ENCODE data around the gene CCNB2.
A peak's percentile ranks its signal among the peaks of the same experiment; 100 is the strongest.
"Not testable (repeated sequence)": the region's sequence is repeated elsewhere in the genome, so short reads cannot be mapped to it uniquely, and the experiment has no call there.

The CCNB2 gene

DNA sequence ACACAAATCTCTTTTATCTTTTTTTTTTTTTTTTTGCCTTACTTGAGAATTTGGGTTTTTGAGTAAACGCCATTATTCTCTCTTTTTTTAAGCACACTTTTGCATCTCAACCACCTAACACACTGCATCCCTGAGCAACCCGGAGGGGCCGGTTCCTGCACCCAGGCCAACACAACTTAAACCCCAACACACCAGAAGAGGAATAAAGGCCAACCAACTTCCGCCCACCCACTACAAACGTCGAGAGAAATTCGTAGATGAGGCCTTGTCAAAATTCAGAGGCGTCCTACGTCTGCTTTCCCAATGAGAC is 389 bp upstream of the CCNB2 start:
- Histone ChIP-seq H3K4me1 (peaks cover 25% of the 10 kb centered on the region), H3K4me3 (peak overlapping the region; percentile 90), H3K4me2 (peak overlapping the region; percentile 79), H3K36me3 (peaks cover 36% of the 10 kb centered on the region), H4K20me1 (no peaks in the 10 kb centered on the region), H3K27me3 (no peaks in the 10 kb centered on the region), H3K9me3 (no peaks in the 10 kb centered on the region), H3K27ac (peak overlapping the region; percentile 91), H3K9ac (peak overlapping the region; percentile 92)
- TF ChIP-seq Cebpa-rat (IDR thresholded peaks at IDR 0.05), result no peak

DNA sequence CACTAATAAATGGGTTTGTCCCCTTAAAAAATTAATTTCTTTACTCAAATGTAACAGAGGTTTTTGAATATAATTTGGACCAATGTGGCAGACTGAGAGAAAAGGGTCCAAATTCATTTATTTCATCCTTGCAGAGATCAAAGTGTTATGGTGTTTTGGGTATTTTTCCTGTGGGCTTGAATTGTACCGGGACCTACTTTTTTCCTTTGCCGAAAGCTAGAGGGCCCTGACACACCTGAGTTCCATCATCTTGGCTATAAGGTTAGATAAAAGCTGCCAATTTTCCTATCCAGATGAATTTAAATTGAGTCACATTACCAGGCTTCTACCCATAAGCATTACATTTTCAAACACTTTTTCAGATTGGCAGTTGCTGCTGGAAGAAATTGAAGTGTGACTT is 908 bp downstream of the CCNB2 start:
- Histone ChIP-seq H4K20me1 (peaks cover under 1% of the 10 kb centered on the region; the same call in 1 of the 2 replicates), H3K27ac (peak overlapping the region; percentile 91), H3K9me3 (no peaks in the 10 kb centered on the region), H3K4me2 (peak overlapping the region; percentile 79), H3K27me3 (no peaks in the 10 kb centered on the region), H3K9ac (peak overlapping the region; percentile 92), H3K4me1 (peaks cover 25% of the 10 kb centered on the region), H3K4me3 (peak overlapping the region; percentile 90), H3K36me3 (peaks cover 40% of the 10 kb centered on the region)
- no peak for TF ChIP-seq Cebpa-rat (IDR thresholded peaks at IDR 0.05)

DNA sequence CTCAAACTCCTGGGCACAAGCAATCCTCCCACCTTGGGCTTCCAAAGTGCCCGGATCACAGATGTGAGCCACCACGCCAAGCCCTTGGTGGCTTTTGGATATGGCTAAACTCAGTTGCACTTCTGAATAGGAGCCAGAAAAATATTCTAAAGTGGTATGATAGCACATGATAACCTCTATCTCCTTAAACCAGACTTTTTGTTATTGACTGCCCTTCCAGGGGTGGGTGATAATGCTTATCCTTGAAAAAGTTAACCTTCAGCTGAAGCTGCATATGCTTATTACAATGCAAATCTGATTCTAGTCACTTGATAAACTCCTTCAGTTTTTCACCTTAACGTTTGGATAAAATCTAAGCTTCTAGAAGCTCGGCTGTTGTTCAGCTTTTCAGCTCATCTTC is 6.3 kb downstream of the CCNB2 start:
- Histone ChIP-seq H3K9me3 (no peaks in the 10 kb centered on the region), H4K20me1 (peaks cover 21% of the 10 kb centered on the region; the same call in 1 of the 2 replicates), H3K4me1 (peaks cover 10% of the 10 kb centered on the region), H3K4me3 (no peak overlapping the region), H3K4me2 (no peak overlapping the region), H3K9ac (no peak overlapping the region), H3K27ac (no peak overlapping the region), H3K36me3 (peaks cover 94% of the 10 kb centered on the region), H3K27me3 (no peaks in the 10 kb centered on the region)
- TF ChIP-seq Cebpa-rat (IDR thresholded peaks at IDR 0.05), result no peak

DNA sequence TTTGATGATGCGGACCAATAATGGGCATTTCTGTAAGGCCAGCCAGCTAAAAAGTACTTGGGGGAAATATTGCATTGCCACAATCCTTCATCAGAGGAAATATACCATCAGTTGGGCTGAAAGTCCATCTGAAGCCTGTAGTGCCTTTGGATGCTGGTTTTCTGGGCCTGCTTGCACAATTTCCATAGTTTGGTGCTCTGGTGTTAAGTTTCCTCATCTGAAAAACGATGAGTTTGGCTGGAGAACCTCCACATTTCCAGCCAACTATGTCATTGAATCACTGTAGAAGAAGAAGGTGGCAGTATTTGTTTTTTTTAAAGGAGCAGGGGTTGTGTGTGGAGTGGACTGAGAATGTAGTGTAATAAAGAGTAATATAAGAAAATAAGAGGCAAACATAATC is 10.1 kb downstream of the CCNB2 start:
- Histone ChIP-seq H3K4me3 (no peak overlapping the region), H3K27ac (no peak overlapping the region), H3K27me3 (no peaks in the 10 kb centered on the region), H3K4me1 (no peaks in the 10 kb centered on the region), H4K20me1 (peaks cover 21% of the 10 kb centered on the region; the same call in 1 of the 2 replicates), H3K9me3 (no peaks in the 10 kb centered on the region), H3K4me2 (no peak overlapping the region), H3K36me3 (peaks cover 99% of the 10 kb centered on the region), H3K9ac (no peak overlapping the region)
- TF ChIP-seq Cebpa-rat (IDR thresholded peaks at IDR 0.05), result no peak

DNA sequence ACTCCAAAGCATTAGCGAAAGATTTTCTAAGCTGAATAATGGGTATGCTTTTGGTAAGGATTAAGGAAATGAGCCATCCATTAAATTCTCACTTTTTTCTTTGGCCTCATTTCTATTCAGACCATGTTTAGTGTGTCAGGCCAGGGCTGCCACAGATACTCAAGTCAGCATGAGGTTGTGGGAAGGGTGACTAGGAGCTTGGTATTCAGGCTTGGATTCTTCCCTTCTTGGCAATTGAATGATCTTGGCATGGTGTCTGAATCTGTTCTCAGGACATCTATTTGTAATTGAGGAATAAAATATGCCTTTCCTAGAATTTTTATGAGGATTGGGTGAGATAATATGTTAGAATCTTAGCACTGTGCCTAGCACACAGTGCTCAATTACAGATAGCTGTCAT is 11.2 kb downstream of the CCNB2 start:
- Histone ChIP-seq H3K4me3 (no peak overlapping the region), H3K27ac (no peak overlapping the region), H3K9ac (no peak overlapping the region), H3K36me3 (peaks cover 99% of the 10 kb centered on the region), H4K20me1 (peaks cover 18% of the 10 kb centered on the region; the same call in 1 of the 2 replicates), H3K27me3 (no peaks in the 10 kb centered on the region), H3K4me2 (no peak overlapping the region), H3K9me3 (no peaks in the 10 kb centered on the region), H3K4me1 (no peaks in the 10 kb centered on the region)
- TF ChIP-seq Cebpa-rat (IDR thresholded peaks at IDR 0.05), result no peak

DNA sequence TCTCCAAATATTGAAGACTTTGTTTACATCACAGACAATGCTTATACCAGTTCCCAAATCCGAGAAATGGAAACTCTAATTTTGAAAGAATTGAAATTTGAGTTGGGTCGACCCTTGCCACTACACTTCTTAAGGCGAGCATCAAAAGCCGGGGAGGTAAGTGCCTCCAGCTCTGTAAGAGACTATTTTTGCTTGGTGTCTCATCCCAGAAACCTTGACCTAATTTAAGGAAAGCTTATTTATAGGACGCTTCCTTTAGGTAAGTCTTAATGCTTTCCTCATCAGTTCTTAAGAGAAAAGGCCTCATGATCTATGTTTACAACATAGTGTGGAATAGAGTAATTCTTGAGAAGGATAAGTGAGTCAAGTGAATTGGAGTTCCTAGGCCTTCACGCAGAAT is 11.8 kb downstream of the CCNB2 start:
- TF ChIP-seq Cebpa-rat (IDR thresholded peaks at IDR 0.05), result no peak
- H3K36me3 ChIP-seq, result peaks cover 99% of the 10 kb centered on the region

DNA sequence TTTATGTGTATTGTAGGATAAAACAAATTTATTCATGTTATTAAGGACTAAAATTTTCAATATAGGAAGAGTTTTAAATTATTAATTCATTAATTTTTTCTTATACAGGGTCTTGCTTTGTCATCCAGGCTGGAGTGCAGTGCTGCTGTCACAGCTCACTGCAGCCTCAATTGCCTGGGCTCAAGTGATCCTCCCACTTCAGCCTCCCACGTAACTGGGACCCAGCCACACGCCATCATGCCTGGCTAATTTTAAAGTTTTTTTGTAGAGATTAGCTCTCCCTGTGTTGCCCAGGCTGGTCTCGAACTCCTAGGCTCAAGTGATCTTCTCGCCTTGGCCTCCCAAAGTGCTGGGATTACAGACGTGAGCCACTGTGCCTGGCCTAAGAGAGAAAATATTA is 14.7 kb downstream of the CCNB2 start:
- TF ChIP-seq Cebpa-rat (IDR thresholded peaks at IDR 0.05), result no peak
- H3K4me2 ChIP-seq, result no peak overlapping the region
- 0 out of 2 replicates have a peak, but pooled peaks cover 16% of the 10 kb centered on the region for H4K20me1 ChIP-seq
- 0 out of 2 replicates have a peak, but pooled peaks cover under 1% of the 10 kb centered on the region for H3K9me3 ChIP-seq
- H3K36me3 ChIP-seq, result peaks cover 100% of the 10 kb centered on the region
- no peak overlapping the region for H3K9ac ChIP-seq
- H3K27ac ChIP-seq, result no peak overlapping the region
- no peak overlapping the region for H3K4me3 ChIP-seq
- H3K4me1 ChIP-seq, result no peaks in the 10 kb centered on the region
- no peaks in the 10 kb centered on the region for H3K27me3 ChIP-seq

More for the DNA sequence above, 11.8 kb downstream of the CCNB2 start:
- no peak overlapping the region for H3K4me3 ChIP-seq
- no peak overlapping the region for H3K4me2 ChIP-seq
- H3K4me1 ChIP-seq, result no peaks in the 10 kb centered on the region
- no peak overlapping the region for H3K27ac ChIP-seq
- no peak overlapping the region for H3K9ac ChIP-seq
- no peaks in the 10 kb centered on the region for H3K27me3 ChIP-seq
- no peaks in the 10 kb centered on the region for H3K9me3 ChIP-seq
- H4K20me1 ChIP-seq, result peaks cover 11% of the 10 kb centered on the region; the same call in 1 of the 2 replicates

DNA sequence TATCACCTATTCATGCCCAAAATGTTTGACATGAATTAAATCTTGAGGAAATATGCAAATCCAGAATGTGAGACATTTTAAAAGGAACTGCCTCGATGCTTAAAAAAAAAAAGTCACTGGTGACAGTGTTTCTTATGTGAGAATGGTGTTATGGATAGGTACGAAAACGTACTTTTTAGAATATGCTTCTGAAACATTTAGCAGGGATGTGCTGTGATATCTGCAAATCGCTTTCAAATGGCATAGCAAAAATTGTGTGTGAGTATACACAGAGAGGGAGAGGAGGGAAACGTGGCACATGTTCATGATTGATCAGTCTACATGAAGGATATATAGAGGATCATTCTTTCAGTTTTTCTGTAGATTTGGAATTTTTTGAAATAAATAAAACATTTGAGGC is 16.0 kb downstream of the CCNB2 start:
- H3K36me3 ChIP-seq, result peaks cover 100% of the 10 kb centered on the region

DNA sequence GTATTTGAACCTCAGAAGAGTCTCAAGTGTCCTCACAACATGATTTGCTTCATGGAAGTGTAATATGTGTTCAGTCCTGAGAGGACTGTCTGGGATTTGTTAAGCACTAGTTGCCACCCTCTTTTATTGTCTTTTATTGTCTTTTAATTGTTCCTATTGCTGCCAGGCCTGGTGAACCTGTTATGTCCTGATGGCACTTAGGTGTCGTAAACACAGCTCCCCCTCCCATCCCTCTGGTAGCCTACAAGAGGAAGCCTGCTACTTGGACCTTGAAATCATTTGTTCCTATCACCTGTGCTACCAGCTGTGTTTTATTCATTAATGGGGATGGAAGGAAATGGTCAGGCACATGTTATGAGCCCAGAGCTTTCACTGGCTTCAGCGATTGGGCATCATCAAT is 19.3 kb downstream of the CCNB2 start:
- Histone ChIP-seq H3K4me2 (no peak overlapping the region), H3K36me3 (peaks cover 100% of the 10 kb centered on the region), H3K4me1 (0 out of 2 replicates have a peak, but pooled peaks cover 7% of the 10 kb centered on the region), H3K9me3 (peaks cover 47% of the 10 kb centered on the region), H4K20me1 (0 out of 2 replicates have a peak, but pooled peaks cover 16% of the 10 kb centered on the region), H3K9ac (no peak overlapping the region), H3K4me3 (no peak overlapping the region), H3K27me3 (no peaks in the 10 kb centered on the region), H3K27ac (no peak overlapping the region)
- no peak for TF ChIP-seq Cebpa-rat (IDR thresholded peaks at IDR 0.05)

More for the DNA sequence above, 16.0 kb downstream of the CCNB2 start:
- H3K27ac ChIP-seq, result no peak overlapping the region
- no peak for TF ChIP-seq Cebpa-rat (IDR thresholded peaks at IDR 0.05)
- H3K4me2 ChIP-seq, result no peak overlapping the region
- H3K4me3 ChIP-seq, result no peak overlapping the region
- H3K27me3 ChIP-seq, result no peaks in the 10 kb centered on the region
- no peak overlapping the region for H3K9ac ChIP-seq
- H4K20me1 ChIP-seq, result 0 out of 2 replicates have a peak, but pooled peaks cover 16% of the 10 kb centered on the region
- peaks cover 13% of the 10 kb centered on the region for H3K9me3 ChIP-seq
- no peaks in the 10 kb centered on the region for H3K4me1 ChIP-seq

DNA sequence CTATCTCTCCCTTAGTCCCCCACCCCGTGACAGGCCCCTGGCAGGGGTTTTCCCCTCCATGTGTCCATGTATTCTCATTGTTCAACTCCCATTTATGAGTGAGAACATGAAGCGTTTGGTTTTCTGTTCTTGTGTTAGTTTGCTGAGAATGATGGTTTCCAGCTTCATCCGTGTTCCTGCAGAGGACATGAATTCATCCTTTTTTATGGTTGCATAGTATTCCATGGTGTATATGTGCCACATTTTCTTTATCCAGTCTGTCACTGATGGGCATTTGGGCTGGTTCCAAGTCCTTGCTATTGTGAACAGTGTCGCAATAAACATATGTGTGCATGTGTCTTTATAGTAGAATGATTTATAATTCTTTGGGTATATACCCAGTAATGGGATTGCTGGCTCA is 20.7 kb downstream of the CCNB2 start:
- H3K27me3 ChIP-seq, H3K4me1 ChIP-seq, H3K27ac ChIP-seq, H3K4me2 ChIP-seq, H3K4me3 ChIP-seq, H3K9ac ChIP-seq: not testable (repeated sequence)
- peaks cover 61% of the 10 kb centered on the region for H3K9me3 ChIP-seq
- peaks cover 100% of the 10 kb centered on the region for H3K36me3 ChIP-seq
- 0 out of 2 replicates have a peak, but pooled peaks cover 16% of the 10 kb centered on the region for H4K20me1 ChIP-seq

DNA sequence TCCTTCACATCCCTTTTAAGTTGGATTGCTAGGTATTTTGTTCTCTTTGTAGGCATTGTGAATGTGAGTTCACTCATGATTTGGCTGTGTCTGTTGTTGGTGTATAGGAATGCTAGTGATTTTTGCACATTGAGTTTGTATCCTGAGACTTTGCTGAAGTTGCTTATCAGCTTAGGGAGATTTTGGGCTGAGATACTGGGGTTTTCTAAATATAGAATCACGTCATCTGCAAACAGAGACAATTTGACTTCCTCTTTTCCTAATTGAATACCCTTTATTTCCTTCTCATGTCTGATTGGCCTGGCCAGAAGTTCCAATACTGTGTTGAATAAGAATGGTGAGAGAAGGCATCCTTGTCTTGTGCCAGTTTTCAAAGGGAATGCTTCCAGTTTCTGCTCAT is 22.3 kb downstream of the CCNB2 start:
- H3K9me3 ChIP-seq, result peaks cover 64% of the 10 kb centered on the region
- H3K27me3 ChIP-seq, H3K4me3 ChIP-seq, H3K4me1 ChIP-seq, H3K4me2 ChIP-seq, H3K27ac ChIP-seq, H3K9ac ChIP-seq: not testable (repeated sequence)
- 0 out of 2 replicates have a peak, but pooled peaks cover 16% of the 10 kb centered on the region for H4K20me1 ChIP-seq
- H3K36me3 ChIP-seq, result peaks cover 100% of the 10 kb centered on the region

Measured in BLaER1 (cell line).